DND-41 (cell line): ENCODE results near the gene DHX57.

ENCODE experiments used
- ATAC-seq: fragments of 200-7000 bp; cut with Tn5 transposase; 3 replicates; pipeline ENCODE4 v1.9.1; 2021; ENCODE audit warnings: low read depth; ENCODE audit not compliant: insufficient read depth
- DNase-seq: peaks from one replicate; pipeline ENCODE4 v3.0.0-alpha.2; 2020
- H2AFZ ChIP-seq: 2 replicates; pipeline ENCODE4 v1.6.0; 2012; ENCODE audit warnings: low read depth, low read length
- H3K27ac ChIP-seq: 2 replicates; pipeline ENCODE4 v1.5.1; 2012; ENCODE audit warnings: low read length, inconsistent platforms
- H3K27me3 ChIP-seq: fragments of 200-600 bp; sonication (generic); 2 replicates; pipeline ENCODE4 v1.6.0; 2012; ENCODE audit warnings: low read length, mild to moderate bottlenecking, inconsistent platforms; ENCODE audit not compliant: insufficient read depth, poor library complexity
- H3K36me3 ChIP-seq: 2 replicates; pipeline ENCODE4 v1.5.1; 2012; ENCODE audit warnings: low read length, inconsistent platforms; ENCODE audit not compliant: insufficient read depth
- H3K4me1 ChIP-seq: 2 replicates; pipeline ENCODE4 v1.5.1; 2012; ENCODE audit warnings: mild to moderate bottlenecking, low read length; ENCODE audit not compliant: insufficient read depth
- H3K4me2 ChIP-seq: 2 replicates; pipeline ENCODE4 v1.6.0; 2012; ENCODE audit warnings: mild to moderate bottlenecking, moderate library complexity, low read length, inconsistent platforms; ENCODE audit not compliant: insufficient read depth
- H3K4me3 ChIP-seq, 2 experiments: fragments of 200-600 bp in 1 of 2; shearing (Covaris generic) in 1 of 2; 2 replicates each; pipeline ENCODE4 v1.5.1; 2012 to 2016; ENCODE audit warnings: inconsistent platforms in 2 of 2, low read length in 2 of 2, mild to moderate bottlenecking in 2 of 2, low read depth in 1 of 2, moderate library complexity in 1 of 2
- H3K79me2 ChIP-seq: 2 replicates; pipeline ENCODE4 v1.6.0; 2012; ENCODE audit warnings: low read length, inconsistent platforms; ENCODE audit not compliant: insufficient read depth
- H3K9ac ChIP-seq: 2 replicates; pipeline ENCODE4 v1.6.0; 2012; ENCODE audit warnings: low read depth, mild to moderate bottlenecking, inconsistent platforms, low read length, moderate library complexity
- H3K9me3 ChIP-seq: 2 replicates; pipeline ENCODE4 v1.5.1; 2012; ENCODE audit warnings: low read length, moderate library complexity, mild to moderate bottlenecking, inconsistent platforms; ENCODE audit not compliant: insufficient read depth, severe bottlenecking
- H4K20me1 ChIP-seq: 2 replicates; pipeline ENCODE4 v1.6.0; 2012; ENCODE audit warnings: low read length; ENCODE audit not compliant: insufficient read depth
- EZH2 ChIP-seq: IDR thresholded peaks from 3 replicates; pipeline ENCODE4 v1.6.1; 2012; ENCODE audit warnings: borderline replicate concordance, low read depth, mild to moderate bottlenecking, moderate library complexity, low read length, inconsistent platforms; ENCODE audit not compliant: severe bottlenecking
- TF ChIP-seq, protein P1 (sequence below): IDR thresholded peaks from 2 replicates; pipeline ENCODE4 v1.5.1; 2012; ENCODE audit warnings: borderline replicate concordance, low read length, moderate library complexity, mild to moderate bottlenecking; ENCODE audit not compliant: poor library complexity, severe bottlenecking; ENCODE audit errors: extremely low read depth

DHX57 gene

DNA sequence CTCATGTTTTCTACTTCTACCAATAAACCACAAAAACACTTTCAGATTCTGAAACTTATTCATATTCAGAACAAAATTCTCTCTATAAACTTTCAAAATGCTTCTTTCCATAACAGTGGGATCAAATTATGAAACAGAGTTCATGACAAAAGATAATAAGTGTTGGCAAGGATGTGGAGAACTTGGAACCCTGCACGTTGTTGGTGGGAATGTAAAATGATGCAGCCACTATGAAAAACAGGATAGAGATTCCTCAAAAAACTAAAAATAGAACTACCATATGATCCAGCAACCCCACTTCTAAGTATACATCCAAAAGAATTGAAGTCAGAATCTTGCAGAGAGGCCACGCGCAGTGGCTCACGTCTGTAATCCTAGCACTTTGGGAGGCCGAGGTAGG, 52.3 kb downstream of the DHX57 start:
- Histone ChIP-seq H3K4me1 (no peaks in the 10 kb centered on the region), H3K27ac (no peak overlapping the region), H4K20me1 (no peaks in the 10 kb centered on the region), H3K4me3 (no peak overlapping the region), H3K79me2 (no peaks in the 10 kb centered on the region), H3K36me3 (peaks cover 41% of the 10 kb centered on the region), H3K4me2 (no peak overlapping the region), H2AFZ (no peak overlapping the region), H3K9me3 (no peaks in the 10 kb centered on the region), H3K27me3 (no peaks in the 10 kb centered on the region), H3K9ac (no peak overlapping the region)
- TF ChIP-seq, protein P1, sequence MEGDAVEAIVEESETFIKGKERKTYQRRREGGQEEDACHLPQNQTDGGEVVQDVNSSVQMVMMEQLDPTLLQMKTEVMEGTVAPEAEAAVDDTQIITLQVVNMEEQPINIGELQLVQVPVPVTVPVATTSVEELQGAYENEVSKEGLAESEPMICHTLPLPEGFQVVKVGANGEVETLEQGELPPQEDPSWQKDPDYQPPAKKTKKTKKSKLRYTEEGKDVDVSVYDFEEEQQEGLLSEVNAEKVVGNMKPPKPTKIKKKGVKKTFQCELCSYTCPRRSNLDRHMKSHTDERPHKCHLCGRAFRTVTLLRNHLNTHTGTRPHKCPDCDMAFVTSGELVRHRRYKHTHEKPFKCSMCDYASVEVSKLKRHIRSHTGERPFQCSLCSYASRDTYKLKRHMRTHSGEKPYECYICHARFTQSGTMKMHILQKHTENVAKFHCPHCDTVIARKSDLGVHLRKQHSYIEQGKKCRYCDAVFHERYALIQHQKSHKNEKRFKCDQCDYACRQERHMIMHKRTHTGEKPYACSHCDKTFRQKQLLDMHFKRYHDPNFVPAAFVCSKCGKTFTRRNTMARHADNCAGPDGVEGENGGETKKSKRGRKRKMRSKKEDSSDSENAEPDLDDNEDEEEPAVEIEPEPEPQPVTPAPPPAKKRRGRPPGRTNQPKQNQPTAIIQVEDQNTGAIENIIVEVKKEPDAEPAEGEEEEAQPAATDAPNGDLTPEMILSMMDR = no peak
- TF ChIP-seq EZH2 = no peak
- no peak for DNase-seq
- no peak for ATAC-seq

DNA sequence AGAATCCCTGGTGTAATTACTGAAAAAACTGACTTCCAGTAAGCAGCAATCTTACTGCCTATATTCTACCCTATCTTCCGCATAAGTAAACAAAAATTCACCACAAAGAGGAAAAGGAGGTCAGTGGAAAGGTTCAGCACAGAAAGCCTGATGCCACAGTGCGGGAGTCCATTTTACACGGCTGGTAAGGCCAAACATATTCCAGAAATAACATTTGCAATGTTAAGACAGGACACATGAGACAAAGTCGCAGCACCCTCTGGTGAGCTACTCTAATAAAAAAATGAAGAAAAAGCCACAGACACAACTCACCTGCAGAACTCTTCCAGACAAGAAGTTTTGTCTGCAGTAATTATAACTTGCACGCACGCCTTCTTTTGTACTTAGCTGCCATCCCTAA, 57.2 kb downstream of the DHX57 start:
- Histone ChIP-seq H2AFZ (no peak overlapping the region), H3K4me2 (no peak overlapping the region), H3K27me3 (no peaks in the 10 kb centered on the region), H3K36me3 (peaks cover 40% of the 10 kb centered on the region), H3K79me2 (no peaks in the 10 kb centered on the region), H3K9me3 (no peaks in the 10 kb centered on the region), H3K4me3 (no peak overlapping the region), H3K9ac (no peak overlapping the region), H3K27ac (no peak overlapping the region), H3K4me1 (no peaks in the 10 kb centered on the region), H4K20me1 (no peaks in the 10 kb centered on the region)
- DNase-seq = no peak
- no peak for TF ChIP-seq EZH2
- TF ChIP-seq, protein P1 = no peak
- no peak for ATAC-seq

DNA sequence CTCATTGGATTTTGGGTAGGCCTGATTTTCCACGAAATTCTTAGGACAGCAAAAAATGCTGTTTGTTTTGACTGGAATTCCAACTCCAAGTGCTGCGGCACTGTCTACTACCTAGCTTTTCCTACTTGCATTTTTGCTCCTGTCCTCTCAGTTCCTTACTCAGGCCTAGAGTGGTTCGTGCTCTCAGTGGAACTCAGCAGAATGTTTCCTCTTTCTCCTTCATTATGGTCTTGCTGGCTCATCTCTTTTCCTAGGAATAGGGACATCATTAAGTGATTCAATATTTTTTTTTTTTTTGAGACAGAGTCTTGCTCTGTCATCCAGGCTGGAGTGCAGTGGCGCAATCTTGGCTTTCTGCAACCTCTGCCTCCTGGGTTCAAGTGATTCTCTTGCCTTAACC, 59.8 kb downstream of the DHX57 start:
- H3K27ac ChIP-seq = no peak overlapping the region
- no peak for DNase-seq
- H3K36me3 ChIP-seq = peaks cover 38% of the 10 kb centered on the region
- H4K20me1 ChIP-seq = no peaks in the 10 kb centered on the region
- TF ChIP-seq EZH2 = no peak
- TF ChIP-seq, protein P1 = no peak
- no peaks in the 10 kb centered on the region for H3K79me2 ChIP-seq
- no peaks in the 10 kb centered on the region for H3K27me3 ChIP-seq
- no peaks in the 10 kb centered on the region for H3K4me1 ChIP-seq
- H2AFZ ChIP-seq = no peak overlapping the region
- ATAC-seq = no peak
- no peaks in the 10 kb centered on the region for H3K9me3 ChIP-seq
- H3K9ac ChIP-seq = no peak overlapping the region
- no peak overlapping the region for H3K4me2 ChIP-seq
- no peak overlapping the region for H3K4me3 ChIP-seq

DNA sequence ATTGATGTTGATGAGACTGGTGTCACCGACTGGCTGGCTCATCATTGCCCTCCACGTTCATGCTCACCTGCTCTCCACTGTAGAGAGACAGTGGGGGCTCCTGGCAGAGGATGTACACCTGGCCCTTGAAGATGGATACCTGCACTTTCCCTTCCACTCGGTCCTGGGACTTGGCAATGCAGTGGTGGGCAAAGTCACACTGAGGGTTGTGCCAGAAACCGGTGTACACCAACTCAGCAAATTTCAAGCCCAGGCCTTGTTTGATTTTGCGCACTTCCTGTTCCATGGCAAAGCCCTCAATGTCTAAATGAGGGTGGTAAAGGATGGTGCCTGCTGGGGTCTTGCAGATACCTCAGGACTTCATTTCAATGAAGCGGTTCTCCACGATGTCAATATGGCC, 65.2 kb downstream of the DHX57 start:
- no peak for TF ChIP-seq EZH2
- TF ChIP-seq, protein P1 = no peak

More for the DNA sequence above, 65.2 kb downstream of the DHX57 start:
- no peak for ATAC-seq
- no peak overlapping the region for H3K4me2 ChIP-seq
- peaks cover 28% of the 10 kb centered on the region for H3K36me3 ChIP-seq
- no peaks in the 10 kb centered on the region for H4K20me1 ChIP-seq
- no peak overlapping the region for H3K9ac ChIP-seq
- no peaks in the 10 kb centered on the region for H3K9me3 ChIP-seq
- H3K4me1 ChIP-seq = no peaks in the 10 kb centered on the region
- no peak overlapping the region for H2AFZ ChIP-seq
- no peaks in the 10 kb centered on the region for H3K79me2 ChIP-seq
- H3K27me3 ChIP-seq = no peaks in the 10 kb centered on the region
- no peak overlapping the region for H3K4me3 ChIP-seq
- DNase-seq = no peak
- H3K27ac ChIP-seq = no peak overlapping the region
